Stimulated activated CD8-positive, alpha-beta memory T cell treated with anti-CD3 and anti-CD28 coated beads, Interleukin-7, amount 100 ng/mL, for 1 hour (primary cell): ENCODE results near the gene ZCCHC3.
"Not testable (repeated sequence)": the region's sequence is repeated elsewhere in the genome, so short reads cannot be mapped to it uniquely, and the experiment has no call there.

Experiments
- DNase-seq, 2 donors: peaks; one replicate each; pipeline ENCODE4 v3.0.0-alpha.2; 2020; ENCODE audit warnings: low read depth in 2 of 2

The ZCCHC3 gene

GRCh38 chr20:297098-297924, at the start of gene ZCCHC3:
TSS of gene ZCCHC3 (plus strand) at chr20:297570. CDS start at chr20:297587, 17 bp downstream.
- peak; percentile 57 to 65 for DNase-seq

- no peak for DNase-seq
Measured at GRCh38 chr20:251354-251753, 46.0 kb upstream of the ZCCHC3 start.

DNA sequence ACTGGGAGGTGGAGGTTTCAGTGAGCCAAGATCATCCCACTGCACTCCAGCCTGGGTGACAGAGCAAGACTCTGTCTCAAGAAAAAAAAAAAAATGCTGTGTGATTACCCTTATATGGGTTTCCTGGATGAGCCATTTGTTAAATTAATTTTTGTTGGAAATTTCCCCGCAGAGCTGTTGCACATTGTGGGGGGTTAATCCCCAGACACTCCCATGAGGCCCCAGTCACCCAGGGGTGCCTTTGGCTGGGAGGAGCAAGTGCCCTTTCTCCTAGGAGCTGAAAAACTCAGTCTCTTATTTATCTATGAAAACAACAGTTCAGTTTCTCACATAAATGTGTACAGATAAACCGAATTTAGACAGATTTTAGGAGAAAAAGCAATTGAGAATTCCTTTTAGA, 44.6 kb upstream of the ZCCHC3 start:
- no peak for DNase-seq

GRCh38 chr20:253447-253846, 43.9 kb upstream of the ZCCHC3 start:
- DNase-seq, result not testable (repeated sequence)

GRCh38 chr20:257419-257818, 40.0 kb upstream of the ZCCHC3 start, which contains the start of gene DEFB132:
TSS of gene DEFB132 (plus strand) at chr20:257724. CDS start at chr20:257779, 55 bp downstream.
- no peak for DNase-seq

- DNase-seq, result no peak
Measured at GRCh38 chr20:258269-258858, 39.0 kb upstream of the ZCCHC3 start.

DNA sequence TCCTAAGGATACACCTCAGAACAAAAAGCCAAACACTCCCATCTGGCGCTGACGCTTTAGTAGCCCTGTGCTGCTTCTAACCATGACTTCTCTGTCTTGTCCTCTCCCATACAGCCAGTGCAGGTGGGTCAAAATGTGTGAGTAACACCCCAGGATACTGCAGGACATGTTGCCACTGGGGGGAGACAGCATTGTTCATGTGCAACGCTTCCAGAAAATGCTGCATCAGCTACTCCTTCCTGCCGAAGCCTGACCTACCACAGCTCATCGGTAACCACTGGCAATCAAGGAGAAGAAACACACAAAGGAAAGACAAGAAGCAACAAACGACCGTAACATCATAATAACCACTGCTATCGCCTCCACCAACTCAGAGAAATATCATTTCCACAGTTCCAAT, 38.4 kb upstream of the ZCCHC3 start:
- no peak for DNase-seq

- no peak for DNase-seq
Measured at GRCh38 chr20:259981-260380, 37.4 kb upstream of the ZCCHC3 start.

DNA sequence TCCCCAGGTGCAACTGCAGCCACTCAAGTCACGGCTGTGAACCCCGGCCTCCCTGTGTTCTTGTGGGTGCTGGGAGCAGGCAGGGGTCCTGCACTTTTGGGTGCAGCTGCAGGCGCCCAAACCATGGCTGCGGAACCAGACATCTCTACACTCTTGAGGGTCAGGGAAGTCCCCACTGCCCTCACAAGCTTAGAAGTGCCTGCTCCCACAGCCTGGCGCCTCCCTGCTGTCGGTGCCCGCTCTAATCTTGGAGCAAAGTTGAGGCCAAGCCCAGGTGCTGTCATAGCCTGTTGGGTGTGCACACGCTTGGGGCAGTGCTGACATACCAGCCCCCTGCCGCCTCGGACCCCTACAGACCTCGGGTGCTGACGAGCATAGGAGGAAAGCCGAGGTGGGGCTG, 33.7 kb upstream of the ZCCHC3 start:
- no peak for DNase-seq

GRCh38 chr20:266596-267562, 30.5 kb upstream of the ZCCHC3 start:
- peak; percentile 72 to 80 for DNase-seq

- DNase-seq, result no peak
Measured at GRCh38 chr20:270517-270916, 26.9 kb upstream of the ZCCHC3 start.

GRCh38 chr20:271069-271468, 26.3 kb upstream of the ZCCHC3 start:
- DNase-seq, result no peak

GRCh38 chr20:271528-271927, 25.8 kb upstream of the ZCCHC3 start:
- no peak for DNase-seq

DNA sequence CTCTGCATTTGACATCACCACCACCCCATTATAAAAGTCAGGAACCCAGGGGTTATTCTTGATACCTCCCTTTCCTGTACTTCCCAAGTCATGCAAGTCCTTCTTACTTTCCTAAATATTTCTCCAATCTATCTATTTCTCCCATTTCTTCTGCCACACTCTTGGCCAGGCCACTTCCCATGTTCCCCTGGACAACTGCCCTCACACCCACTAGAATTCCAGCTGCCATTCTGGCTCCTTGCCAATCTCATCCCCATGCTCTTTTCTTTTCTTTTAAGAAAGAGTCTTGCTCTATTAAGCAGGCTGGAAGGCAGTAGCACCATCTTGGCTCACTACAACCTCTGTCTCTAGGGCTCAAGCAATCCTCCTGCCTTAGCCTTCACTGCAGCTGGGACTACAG, 24.7 kb upstream of the ZCCHC3 start:
- DNase-seq, result no peak

DNA sequence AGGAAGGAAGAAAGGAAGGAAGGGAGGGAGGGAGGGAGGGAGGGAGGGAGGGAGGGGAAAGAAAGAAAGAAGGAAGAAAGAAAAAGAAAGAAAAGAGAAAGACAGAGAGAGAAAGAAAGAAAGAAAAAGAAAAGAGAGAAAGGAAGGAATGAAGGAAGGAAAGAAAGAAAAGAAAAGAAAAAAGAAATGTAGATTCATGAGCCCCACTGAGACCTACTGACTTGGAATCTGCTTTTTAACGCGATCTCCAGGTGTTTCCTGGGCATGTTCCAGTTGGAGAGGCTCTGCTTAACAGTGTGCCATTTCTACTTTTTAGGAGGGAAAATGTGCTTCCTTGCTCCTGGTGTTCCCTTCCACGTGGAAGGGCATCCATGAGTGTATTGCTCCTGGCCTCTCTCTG, 23.5 kb upstream of the ZCCHC3 start:
- DNase-seq, result no peak

- DNase-seq, result no peak
Measured at GRCh38 chr20:275791-276190, 21.6 kb upstream of the ZCCHC3 start.

DNA sequence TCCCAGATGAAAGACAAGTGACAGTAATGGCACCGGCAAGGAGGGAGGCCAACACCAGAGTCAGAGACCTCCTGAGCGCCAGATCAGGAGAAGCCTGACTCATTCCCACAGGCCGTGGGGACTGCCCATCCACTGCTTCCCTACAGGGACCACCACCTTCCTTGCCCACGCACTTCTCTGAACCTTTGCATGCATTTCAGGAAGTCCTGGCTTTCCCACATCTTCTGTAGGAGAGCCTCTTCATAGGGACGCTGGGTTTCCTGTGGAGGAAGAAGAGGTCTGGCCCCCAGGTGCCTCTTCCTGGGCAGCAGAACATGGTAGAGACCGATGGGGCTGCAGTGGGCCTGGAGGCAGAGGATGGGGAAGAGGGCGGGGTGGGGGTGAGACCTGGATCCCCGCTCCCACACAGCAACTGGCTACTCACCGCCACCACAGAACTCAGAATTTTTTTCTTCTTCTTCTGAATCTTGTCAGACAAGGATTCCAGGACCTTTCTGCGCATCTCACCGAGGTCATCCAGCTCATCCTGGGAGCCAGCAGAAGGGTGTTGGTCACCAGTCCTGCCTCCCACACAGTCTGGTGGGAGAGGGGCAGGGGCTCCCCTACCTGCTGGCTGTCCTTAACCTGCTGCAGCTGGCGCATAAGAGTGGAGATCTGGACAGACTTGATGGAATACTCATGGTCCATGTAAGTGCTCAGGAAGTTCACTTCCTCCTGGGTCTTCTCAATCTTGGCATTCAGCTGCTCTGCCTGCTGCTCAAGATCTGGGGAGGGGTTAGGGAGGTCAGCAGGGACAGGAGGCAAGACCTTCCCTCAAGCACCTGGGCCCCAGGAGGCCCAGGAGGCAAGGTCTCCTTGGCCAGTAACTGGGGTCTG, 20.5 kb upstream of the ZCCHC3 start:
- DNase-seq, result no peak

GRCh38 chr20:277496-277781, 19.9 kb upstream of the ZCCHC3 start:
- no peak for DNase-seq

DNA sequence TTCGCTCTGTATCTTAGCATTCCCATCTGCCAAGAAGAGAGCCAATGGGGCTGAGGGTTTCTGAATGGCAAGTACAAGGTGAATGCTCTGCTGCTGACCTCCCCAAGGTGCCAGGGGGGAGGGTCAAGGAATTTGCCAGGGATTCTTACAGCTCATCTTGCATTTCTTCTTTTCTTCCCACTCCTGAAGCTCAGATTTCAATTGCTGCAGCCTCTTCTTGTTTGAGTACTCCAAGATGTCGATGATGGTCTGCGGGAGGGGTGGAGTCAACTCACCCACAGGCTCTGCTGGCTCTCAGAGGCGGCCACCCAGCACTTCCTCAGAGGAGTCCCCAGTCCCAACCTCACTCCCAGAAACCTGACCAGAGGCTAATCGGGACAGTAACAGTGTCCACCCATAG, 19.2 kb upstream of the ZCCHC3 start:
- DNase-seq, result no peak

- no peak for DNase-seq
Measured at GRCh38 chr20:278607-279571, 18.5 kb upstream of the ZCCHC3 start.
